K562 (cell line): Measurements from ENCODE around the gene EVI5L. TPM values are rescaled to one million over a fixed set of nuclear protein-coding genes. Genes with fewer than 3 reads are reported as not detected.
A peak's percentile ranks its signal among the peaks of the same experiment; 100 is the strongest.

Experiments
- CBFA2T3 ChIP-seq: fragments of 450-650 bp; IDR thresholded peaks from 2 replicates; pipeline ENCODE4 v1.6.1; 2017
- CHD2 ChIP-seq: IDR thresholded peaks from 2 replicates; pipeline ENCODE4 v1.6.1; 2011; ENCODE audit warnings: low read depth, low read length
- E2F4 ChIP-seq: sonication (generic); formaldehyde crosslinking; IDR thresholded peaks from 2 replicates; pipeline ENCODE4 v1.8.0; 2022; ENCODE audit warnings: mild to moderate bottlenecking, low read depth, missing genetic modification reagents
- ESRRA ChIP-seq: fragments of 450-650 bp; IDR thresholded peaks from 2 replicates; pipeline ENCODE4 v1.6.1; 2014; ENCODE audit warnings: low read depth, mild to moderate bottlenecking, moderate library complexity, borderline replicate concordance
- GMEB1 ChIP-seq: fragments of 250-450 bp; sonication (Bioruptor Pico); IDR thresholded peaks from 2 replicates; pipeline ENCODE4 v1.4.0; 2020; ENCODE audit warnings: mild to moderate bottlenecking
- HMG20A ChIP-seq: fragments of 450-650 bp; formaldehyde crosslinking; conservative IDR thresholded peaks from 2 replicates; pipeline ENCODE4 v1.4.0; 2020; ENCODE audit warnings: mild to moderate bottlenecking, mixed read lengths
- HMGN3 ChIP-seq: IDR thresholded peaks from 2 replicates; pipeline ENCODE4 v1.6.1; 2011; ENCODE audit warnings: borderline replicate concordance, low read depth, mild to moderate bottlenecking, mixed read lengths, low read length; ENCODE audit not compliant: insufficient read length; ENCODE audit errors: extremely low read depth
- MECOM ChIP-seq: fragments of 250-450 bp; sonication (Bioruptor Pico); IDR thresholded peaks from 2 replicates; pipeline ENCODE4 v1.8.0; 2022; ENCODE audit warnings: inconsistent platforms
- MIER1 ChIP-seq: fragments of 450-650 bp; IDR thresholded peaks from 2 replicates; pipeline ENCODE4 v1.6.1; 2016; ENCODE audit warnings: antibody characterized with exemption, mild to moderate bottlenecking, low read depth
- UBTF ChIP-seq, 2 experiments: IDR thresholded peaks; 2 replicates each; pipeline ENCODE4 v1.6.1; 2012; ENCODE audit warnings: improper control_type of control experiment in 2 of 2, low read depth in 2 of 2, low read length in 2 of 2, borderline replicate concordance in 1 of 2
- ZBTB5 ChIP-seq: fragments of 450-650 bp; IDR thresholded peaks from 2 replicates; pipeline ENCODE4 v1.6.1; 2017; ENCODE audit warnings: antibody characterized with exemption
- polyA plus RNA-seq, 8 experiments: library from polyadenylated mRNA; depleted of rRNA in 4 of 8; stranded (reverse) in 5 of 8; unstranded in 3 of 8; fragments of >200 nt; fragmentation: Nextera tagmentation in 2 of 8; fragmentation: Illumina TruSeq in 1 of 8; extraction: Ambion mirVana in 2 of 8; extraction: Trizol in 1 of 8; gene quantifications; 2 replicates each; pipeline versions ENCODE4 v1.2.1 to v1.2.3, GENCODE V29; 2011 to 2014; ENCODE audit warnings: inconsistent platforms in 1 of 8, missing spikeins in 1 of 8
- total RNA-seq, 7 experiments: library from RNA; depleted of rRNA in 6 of 7; stranded (reverse); fragments of >200 nt in 6 of 7; fragmentation: Illumina TruSeq in 2 of 7; extraction: Trizol in 2 of 7; gene quantifications; 2 replicates each; pipeline versions ENCODE4 v1.2.1 to v1.2.3, GENCODE V29; 2011 to 2021; ENCODE audit warnings: low replicate concordance in 1 of 7

The EVI5L gene
- total and polyA plus RNA-seq, 9 of the 15 experiments (the other 6 are each of a cell fraction or from before 2014, with no cell fraction given): 0.69 to 1.8 (median 1.2) TPM; not detected in 2

DNA sequence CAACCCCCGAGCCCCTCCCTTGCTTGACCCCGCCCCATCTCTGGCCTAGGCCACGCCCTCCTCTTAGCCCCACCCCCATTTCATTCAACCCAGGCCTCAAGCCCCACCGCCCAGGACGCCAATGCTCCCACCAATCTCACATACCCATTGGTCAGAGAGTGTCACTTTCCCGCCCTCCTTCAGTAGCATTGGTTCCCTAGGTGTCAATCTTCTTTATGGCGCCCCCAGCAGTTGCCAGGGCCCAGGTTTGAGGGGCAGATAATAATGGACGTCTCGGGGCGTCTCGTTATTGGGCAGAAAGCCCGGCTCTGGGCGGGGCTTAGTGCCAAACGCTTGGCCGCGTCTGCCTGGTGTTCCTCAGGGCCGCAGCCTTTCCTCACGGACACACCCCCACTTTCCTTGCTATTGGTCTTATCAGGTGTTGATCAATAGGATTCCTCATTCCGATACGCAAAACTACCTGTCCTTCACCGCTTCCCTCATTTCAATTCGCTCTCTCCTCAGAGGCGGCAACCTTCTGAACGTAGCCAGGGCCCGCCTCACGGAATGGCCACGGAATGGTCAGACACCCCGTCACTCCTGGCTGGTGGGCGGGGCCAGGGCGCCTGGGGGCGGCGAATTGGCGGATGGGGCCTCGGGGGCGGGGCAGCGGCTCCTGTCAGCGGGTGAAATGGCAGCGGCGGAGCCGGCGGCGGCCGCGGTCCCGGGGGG is at the start of gene EVI5L (continued):
- TF ChIP-seq UBTF (IDR thresholded peaks at IDR 0.05; ENCODE audit: borderline replicate concordance in 1 of 2, low read depth in 2 of 2, low read length in 2 of 2): no peak
- no peak for TF ChIP-seq ESRRA
- peak; percentile 63 for TF ChIP-seq GMEB1 (CRISPR knock-in tag)
- TF ChIP-seq CBFA2T3: no peak
- no peak for TF ChIP-seq ZBTB5
- TF ChIP-seq MECOM: no peak
- no peak for TF ChIP-seq MIER1
- TF ChIP-seq HMG20A: no peak
- no peak for TF ChIP-seq E2F4
- TF ChIP-seq CHD2: peak; percentile 90
- TF ChIP-seq HMGN3: no peak
